CD4-positive, alpha-beta memory T cell (primary cell): ENCODE data around the gene MROH7. TPM values are rescaled to one million over a fixed set of nuclear protein-coding genes. Genes with fewer than 3 reads are reported as not detected.

ENCODE experiments used
- CTCF ChIA-PET: fragments of 350-600 bp; sonication (Branson Sonifier 250); formaldehyde crosslinking; loops from one replicate; lab custom pipeline; 2021; ENCODE audit warnings: inconsistent platforms; ENCODE audit not compliant: partially characterized antibody; lab: Charles Lee
- POLR2A ChIA-PET: fragments of 350-600 bp; sonication (Branson Sonifier 250); formaldehyde crosslinking; loops from one replicate; lab custom pipeline; 2021; ENCODE audit not compliant: partially characterized antibody; lab: Charles Lee
- DNase-seq, 5 donors: peaks; one replicate each; pipeline versions ENCODE4 v3.0.0 to v3.0.0-alpha.2; 2020 to 2022; ENCODE audit warnings: mixed read lengths in 1 of 5
- H3K27ac ChIP-seq: one replicate; pipeline ENCODE4 v1.7.0; 2013; ENCODE audit warnings: low read depth, low read length
- H3K27me3 ChIP-seq: 2 replicates; pipeline ENCODE4 v1.7.0; 2013; ENCODE audit warnings: mild to moderate bottlenecking, low read length, moderate library complexity; ENCODE audit not compliant: insufficient read depth
- H3K36me3 ChIP-seq: 2 replicates; pipeline ENCODE4 v1.7.0; 2013; ENCODE audit warnings: mild to moderate bottlenecking, low read length, moderate library complexity; ENCODE audit not compliant: insufficient read depth
- H3K4me1 ChIP-seq: 2 replicates; pipeline ENCODE4 v1.7.0; 2013; ENCODE audit warnings: mild to moderate bottlenecking, low read length, moderate library complexity; ENCODE audit not compliant: insufficient read depth
- H3K4me3 ChIP-seq, 2 donors: one replicate each; pipeline ENCODE4 v1.7.0; 2013; ENCODE audit warnings: low read length in 2 of 2, mild to moderate bottlenecking in 1 of 2
- H3K9me3 ChIP-seq, 2 donors: one replicate each; pipeline ENCODE4 v1.7.0; 2013; ENCODE audit warnings: low read length in 2 of 2, control low read depth in 1 of 2; ENCODE audit not compliant: control insufficient read depth in 1 of 2
- H3K27ac Mint-ChIP-seq, 7 donors: one replicate each; pipeline ENCODE4 v1.8.0; 2020 to 2021; ENCODE audit warnings: mixed read lengths in 7 of 7, mild to moderate bottlenecking in 6 of 7, inconsistent platforms in 3 of 7, moderate library complexity in 3 of 7
- H3K27me3 Mint-ChIP-seq, 2 donors: one replicate each; pipeline ENCODE4 v1.8.0; 2020 to 2021; ENCODE audit warnings: mixed read lengths in 2 of 2
- H3K36me3 Mint-ChIP-seq, 2 donors: one replicate each; pipeline ENCODE4 v1.8.0; 2020 to 2021; ENCODE audit warnings: mixed read lengths in 2 of 2, inconsistent platforms in 1 of 2, mild to moderate bottlenecking in 1 of 2
- H3K4me1 Mint-ChIP-seq, 4 donors: one replicate each; pipeline ENCODE4 v1.8.0; 2020 to 2021; ENCODE audit warnings: mixed read lengths in 4 of 4, mild to moderate bottlenecking in 1 of 4
- H3K4me3 Mint-ChIP-seq, 8 donors: one replicate each; pipeline ENCODE4 v1.8.0; 2020 to 2021; ENCODE audit warnings: mixed read lengths in 8 of 8, mild to moderate bottlenecking in 7 of 8, moderate library complexity in 6 of 8, inconsistent platforms in 3 of 8
- H3K9me3 Mint-ChIP-seq, 8 donors: one replicate each; pipeline ENCODE4 v1.8.0; 2020 to 2021; ENCODE audit warnings: mixed read lengths in 8 of 8, mild to moderate bottlenecking in 5 of 8, inconsistent platforms in 3 of 8, moderate library complexity in 1 of 8
- intact Hi-C: fragments of 100-400 bp; cut with micrococcal nuclease; formaldehyde crosslinking; loops from one replicate; pipeline ENCODE4 v1.15.1; 2023
- polyA plus RNA-seq, 2 donors: library from polyadenylated mRNA; unstranded; fragments of 300-500 nt; fragmentation: Illumina TruSeq; gene quantifications; one replicate each; pipeline ENCODE4 v1.2.3, GENCODE V29; 2021
- total RNA-seq, 2 experiments: library from RNA; stranded (reverse); gene quantifications; one replicate each; pipeline ENCODE4 v1.2.3, GENCODE V29; 2021

The MROH7 gene
- total and polyA plus RNA-seq, 4 experiments from 2014 or later: 0.22 to 0.38 TPM; not detected in 2

- Histone ChIP-seq H3K9me3 (no peaks in the 10 kb centered on the region), H3K27me3 (no peaks in the 10 kb centered on the region), H3K4me1 (no peaks in the 10 kb centered on the region), H3K27ac (no peak overlapping the region), H3K4me3 (no peak overlapping the region), H3K36me3 (no peaks in the 10 kb centered on the region)
- Mint-ChIP-seq H3K27ac (no peak overlapping the region), H3K36me3 (no peaks in the 10 kb centered on the region), H3K4me3 (no peak overlapping the region), H3K27me3 (peaks cover 17 to 18% of the 10 kb centered on the region in 2 donors), H3K9me3 (no peaks in the 10 kb centered on the region), H3K4me1 (peaks cover 0 to 1% (median 0%) of the 10 kb centered on the region in 4 donors)
- intact Hi-C loops: no loop called here
- no peak for DNase-seq
- ChIA-PET CTCF (no interaction called here), POLR2A (no interaction called here)
These were observed 56.8 kb downstream of the MROH7 start for GRCh38 chr1:54698346-54698745.

GRCh38 chr1:54699936-54700525, 58.4 kb downstream of the MROH7 start:
- DNase-seq: no peak
- Histone ChIP-seq H3K36me3 (no peaks in the 10 kb centered on the region), H3K27me3 (no peaks in the 10 kb centered on the region), H3K4me1 (no peaks in the 10 kb centered on the region), H3K27ac (no peak overlapping the region), H3K9me3 (no peaks in the 10 kb centered on the region), H3K4me3 (no peak overlapping the region)
- Mint-ChIP-seq H3K27ac (no peak overlapping the region), H3K36me3 (no peaks in the 10 kb centered on the region), H3K4me1 (peaks cover 0 to 1% (median 0%) of the 10 kb centered on the region in 4 donors), H3K9me3 (no peaks in the 10 kb centered on the region), H3K4me3 (no peak overlapping the region), H3K27me3 (peaks cover 15 to 20% of the 10 kb centered on the region in 2 donors)
- CTCF ChIA-PET: no interaction called here
- intact Hi-C loops: no loop called here
- POLR2A ChIA-PET: interaction anchor here (1.4 kb wide), 1 partner anchor 101 kb away, joined by 3 read pairs; no protein-coding TSS in a partner anchor

GRCh38 chr1:54701066-54701465, 59.5 kb downstream of the MROH7 start:
- no peaks in the 10 kb centered on the region for H3K27me3 ChIP-seq
- no peaks in the 10 kb centered on the region for H3K4me1 ChIP-seq
- H3K9me3 ChIP-seq: no peaks in the 10 kb centered on the region
- Mint-ChIP-seq H3K27me3 (peaks cover 15 to 26% of the 10 kb centered on the region in 2 donors), H3K4me3 (no peak overlapping the region), H3K4me1 (peaks cover 0 to 1% (median 0%) of the 10 kb centered on the region in 4 donors), H3K36me3 (no peaks in the 10 kb centered on the region), H3K27ac (no peak overlapping the region), H3K9me3 (no peaks in the 10 kb centered on the region)
- no peak overlapping the region for H3K4me3 ChIP-seq
- CTCF ChIA-PET: interaction anchor here (0.6 kb wide), 2 partner anchors 204 to 920 kb away, joined by 3 read pairs; no protein-coding TSS in a partner anchor
- H3K36me3 ChIP-seq: no peaks in the 10 kb centered on the region
- intact Hi-C loops: no loop called here
- H3K27ac ChIP-seq: no peak overlapping the region
- POLR2A ChIA-PET: interaction anchor here (1.4 kb wide), 1 partner anchor 100 kb away, joined by 3 read pairs; no protein-coding TSS in a partner anchor
- DNase-seq: no peak

- no peak overlapping the region for H3K4me3 Mint-ChIP-seq
- no peaks in the 10 kb centered on the region for H3K36me3 Mint-ChIP-seq
- Histone ChIP-seq H3K36me3 (no peaks in the 10 kb centered on the region), H3K27me3 (no peaks in the 10 kb centered on the region), H3K4me3 (no peak overlapping the region), H3K27ac (no peak overlapping the region), H3K9me3 (no peaks in the 10 kb centered on the region), H3K4me1 (no peaks in the 10 kb centered on the region)
- H3K9me3 Mint-ChIP-seq: no peaks in the 10 kb centered on the region
- no peak overlapping the region for H3K27ac Mint-ChIP-seq
- ChIA-PET CTCF (no interaction called here), POLR2A (no interaction called here)
- DNase-seq: no peak
- peaks cover 0 to 1% (median 0%) of the 10 kb centered on the region in 4 donors for H3K4me1 Mint-ChIP-seq
- intact Hi-C loops: no loop called here
- peaks cover 17 to 25% of the 10 kb centered on the region in 2 donors for H3K27me3 Mint-ChIP-seq
These were observed 60.4 kb downstream of the MROH7 start for GRCh38 chr1:54701996-54702395.

GRCh38 chr1:54703471-54703870, 61.9 kb downstream of the MROH7 start:
- no peak overlapping the region for H3K27ac Mint-ChIP-seq
- Histone ChIP-seq H3K36me3 (no peaks in the 10 kb centered on the region), H3K4me3 (no peak overlapping the region), H3K9me3 (no peaks in the 10 kb centered on the region), H3K27me3 (no peaks in the 10 kb centered on the region), H3K27ac (no peak overlapping the region), H3K4me1 (no peaks in the 10 kb centered on the region)
- no peaks in the 10 kb centered on the region for H3K36me3 Mint-ChIP-seq
- intact Hi-C loops: no loop called here
- H3K4me1 Mint-ChIP-seq: peaks cover 0 to 1% (median 0%) of the 10 kb centered on the region in 4 donors
- H3K4me3 Mint-ChIP-seq: no peak overlapping the region
- no peaks in the 10 kb centered on the region for H3K9me3 Mint-ChIP-seq
- H3K27me3 Mint-ChIP-seq: peaks cover 19 to 20% of the 10 kb centered on the region in 2 donors
- no peak for DNase-seq
- ChIA-PET POLR2A (no interaction called here), CTCF (no interaction called here)

GRCh38 chr1:54705153-54705552, 63.6 kb downstream of the MROH7 start:
- no peak overlapping the region for H3K27ac Mint-ChIP-seq
- H3K27me3 Mint-ChIP-seq: peaks cover 17 to 24% of the 10 kb centered on the region in 2 donors
- POLR2A ChIA-PET: interaction anchor here (1.5 kb wide), 1 partner anchor 11 kb away, joined by 4 read pairs; the partner anchor contains the start of gene TTC4

GRCh38 chr1:54706419-54706818, 64.8 kb downstream of the MROH7 start:
- CTCF ChIA-PET: no interaction called here
- intact Hi-C loops: no loop called here
- no peak overlapping the region for H3K4me3 Mint-ChIP-seq
- POLR2A ChIA-PET: no interaction called here
- no peak overlapping the region for H3K27ac Mint-ChIP-seq
- no peak for DNase-seq
- peaks cover 15 to 24% of the 10 kb centered on the region in 2 donors for H3K27me3 Mint-ChIP-seq
- H3K27me3 ChIP-seq: no peaks in the 10 kb centered on the region
- H3K4me1 ChIP-seq: no peaks in the 10 kb centered on the region
- H3K36me3 Mint-ChIP-seq: no peaks in the 10 kb centered on the region
- H3K4me1 Mint-ChIP-seq: no peaks in the 10 kb centered on the region
- no peaks in the 10 kb centered on the region for H3K9me3 ChIP-seq
- no peak overlapping the region for H3K4me3 ChIP-seq
- peaks cover 0 to 1% (median 0%) of the 10 kb centered on the region in 8 donors for H3K9me3 Mint-ChIP-seq
- no peak overlapping the region for H3K27ac ChIP-seq
- no peaks in the 10 kb centered on the region for H3K36me3 ChIP-seq

More at GRCh38 chr1:54705153-54705552, 63.6 kb downstream of the MROH7 start:
- no peaks in the 10 kb centered on the region for H3K36me3 ChIP-seq
- peaks cover 0 to 1% (median 0%) of the 10 kb centered on the region in 4 donors for H3K4me1 Mint-ChIP-seq
- H3K36me3 Mint-ChIP-seq: no peaks in the 10 kb centered on the region
- no peaks in the 10 kb centered on the region for H3K4me1 ChIP-seq
- no peaks in the 10 kb centered on the region for H3K27me3 ChIP-seq
- intact Hi-C loops: no loop called here
- no peak overlapping the region for H3K4me3 Mint-ChIP-seq
- DNase-seq: no peak
- CTCF ChIA-PET: no interaction called here
- H3K9me3 ChIP-seq: no peaks in the 10 kb centered on the region
- H3K4me3 ChIP-seq: no peak overlapping the region
- no peaks in the 10 kb centered on the region for H3K9me3 Mint-ChIP-seq
- H3K27ac ChIP-seq: no peak overlapping the region
